ENCODE data around the gene TLE2.
A peak's percentile ranks its signal among the peaks of the same experiment; 100 is the strongest.

TLE2 gene

GRCh38 chr19:3062165-3063105 is 33.4 kb upstream of the TLE2 start, which contains the start of gene TLE5:
TLE5 (minus strand) TSS chr19:3062495; CDS start chr19:3062200, 295 bp downstream.
- Mint-ChIP-seq H3K27ac (peak within 1 kb of the TSS; percentile 64 to 91 (median 76)), H3K36me3 (ENCODE audit: low read depth) (peaks cover 27% of the 10 kb centered on the region), H3K9me3 (no peaks in the 10 kb centered on the region), H3K27me3 (ENCODE audit: low read depth) (peaks cover 22% of the 10 kb centered on the region), H3K4me1 (peaks cover 23% of the 10 kb centered on the region), H3K4me3 (peak within 1 kb of the TSS; percentile 83 to 87 (median 87))
- TF ChIP-seq, protein P1, sequence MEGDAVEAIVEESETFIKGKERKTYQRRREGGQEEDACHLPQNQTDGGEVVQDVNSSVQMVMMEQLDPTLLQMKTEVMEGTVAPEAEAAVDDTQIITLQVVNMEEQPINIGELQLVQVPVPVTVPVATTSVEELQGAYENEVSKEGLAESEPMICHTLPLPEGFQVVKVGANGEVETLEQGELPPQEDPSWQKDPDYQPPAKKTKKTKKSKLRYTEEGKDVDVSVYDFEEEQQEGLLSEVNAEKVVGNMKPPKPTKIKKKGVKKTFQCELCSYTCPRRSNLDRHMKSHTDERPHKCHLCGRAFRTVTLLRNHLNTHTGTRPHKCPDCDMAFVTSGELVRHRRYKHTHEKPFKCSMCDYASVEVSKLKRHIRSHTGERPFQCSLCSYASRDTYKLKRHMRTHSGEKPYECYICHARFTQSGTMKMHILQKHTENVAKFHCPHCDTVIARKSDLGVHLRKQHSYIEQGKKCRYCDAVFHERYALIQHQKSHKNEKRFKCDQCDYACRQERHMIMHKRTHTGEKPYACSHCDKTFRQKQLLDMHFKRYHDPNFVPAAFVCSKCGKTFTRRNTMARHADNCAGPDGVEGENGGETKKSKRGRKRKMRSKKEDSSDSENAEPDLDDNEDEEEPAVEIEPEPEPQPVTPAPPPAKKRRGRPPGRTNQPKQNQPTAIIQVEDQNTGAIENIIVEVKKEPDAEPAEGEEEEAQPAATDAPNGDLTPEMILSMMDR (IDR thresholded peaks at IDR 0.05; ENCODE audit: unreplicated experiment in 3 of 3) = no peak

GRCh38 chr19:3061182-3062161 is 32.4 kb upstream of the TLE2 start:
- TF ChIP-seq, protein P1 (IDR thresholded peaks at IDR 0.05; ENCODE audit: unreplicated experiment in 3 of 3) = no peak
- no peaks in the 10 kb centered on the region for H3K9me3 Mint-ChIP-seq
- peaks cover 32% of the 10 kb centered on the region for H3K36me3 Mint-ChIP-seq (ENCODE audit: low read depth)
- peak overlapping the region; percentile 83 to 96 (median 87) for H3K27ac Mint-ChIP-seq
- peaks cover 21% of the 10 kb centered on the region for H3K27me3 Mint-ChIP-seq (ENCODE audit: low read depth)
- peak overlapping the region; percentile 86 to 94 (median 94) for H3K4me3 Mint-ChIP-seq
- H3K4me1 Mint-ChIP-seq = peaks cover 29% of the 10 kb centered on the region

- Mint-ChIP-seq H3K4me3 (peak overlapping the region; percentile 86 to 94 (median 94)), H3K36me3 (ENCODE audit: low read depth) (peaks cover 33% of the 10 kb centered on the region), H3K27me3 (ENCODE audit: low read depth) (peaks cover 18% of the 10 kb centered on the region), H3K4me1 (peaks cover 32% of the 10 kb centered on the region), H3K27ac (peak overlapping the region; percentile 83 to 96 (median 87)), H3K9me3 (no peaks in the 10 kb centered on the region)
- TF ChIP-seq, protein P1 (IDR thresholded peaks at IDR 0.05; ENCODE audit: unreplicated experiment in 3 of 3) = no peak
Measured at GRCh38 chr19:3060857-3061181, 31.7 kb upstream of the TLE2 start.

DNA sequence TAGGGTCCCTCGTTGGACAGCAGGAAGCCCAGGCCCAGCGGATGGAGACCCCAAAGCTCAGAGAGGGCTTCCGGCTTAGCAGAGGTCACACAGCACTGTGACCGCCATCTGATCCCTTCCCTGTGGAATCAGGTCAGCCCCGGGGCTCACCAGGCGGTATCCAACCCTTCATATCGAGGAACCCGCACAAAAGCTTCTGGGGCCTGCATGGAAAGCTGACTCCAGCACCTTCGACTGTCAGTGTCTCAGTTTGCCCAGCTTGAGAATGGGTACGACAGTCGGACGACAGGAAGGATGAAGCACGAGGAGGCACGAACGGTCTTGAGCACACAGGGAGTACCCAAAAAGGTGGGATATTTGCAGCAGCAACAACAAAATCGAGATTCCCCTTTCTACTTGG is 30.6 kb upstream of the TLE2 start:
- Mint-ChIP-seq H3K27ac (peak overlapping the region in 1 of 3 experiments; percentile 46), H3K4me1 (peaks cover 38% of the 10 kb centered on the region), H3K27me3 (ENCODE audit: low read depth) (peaks cover 14% of the 10 kb centered on the region), H3K36me3 (ENCODE audit: low read depth) (peaks cover 39% of the 10 kb centered on the region), H3K9me3 (no peaks in the 10 kb centered on the region), H3K4me3 (peak overlapping the region; percentile 50 to 94 (median 69))
- TF ChIP-seq, protein P1 (IDR thresholded peaks at IDR 0.05; ENCODE audit: unreplicated experiment in 3 of 3) = no peak

DNA sequence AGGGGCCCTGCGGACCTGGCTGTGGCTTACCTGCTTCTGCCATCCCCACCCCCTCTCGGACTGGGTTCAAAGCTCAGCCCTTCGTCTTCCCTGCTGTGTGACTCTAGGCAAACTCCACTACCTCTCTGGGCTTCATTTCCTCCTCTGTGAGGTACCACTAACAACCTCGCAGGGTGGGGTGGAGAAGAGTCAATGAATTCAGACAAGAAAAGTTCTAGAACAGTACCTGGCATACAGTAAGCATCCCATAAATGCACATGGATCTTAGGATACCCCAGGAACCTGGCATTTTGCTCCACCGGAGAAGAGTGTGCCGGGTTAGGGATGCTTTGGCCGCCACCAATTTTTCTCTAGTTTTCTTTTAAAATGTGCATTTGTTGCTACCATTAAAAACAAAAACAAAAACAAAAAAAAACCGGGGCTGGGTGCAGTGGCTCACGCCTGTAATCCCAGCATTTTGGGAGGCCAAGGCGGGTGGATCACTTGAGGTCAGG is 29.8 kb upstream of the TLE2 start:
- Mint-ChIP-seq H3K27me3 (ENCODE audit: low read depth) (peaks cover 12% of the 10 kb centered on the region), H3K9me3 (no peaks in the 10 kb centered on the region), H3K4me3 (peak overlapping the region in 1 of 3 experiments; percentile 28), H3K27ac (no peak overlapping the region), H3K4me1 (peaks cover 45% of the 10 kb centered on the region), H3K36me3 (ENCODE audit: low read depth) (peaks cover 45% of the 10 kb centered on the region)
- TF ChIP-seq, protein P1 (IDR thresholded peaks at IDR 0.05; ENCODE audit: unreplicated experiment in 3 of 3) = no peak

Data from nephron (organoid).